HepG2 (cell line): ENCODE measurements around the gene SETD1A. TPM values are rescaled to one million over a fixed set of nuclear protein-coding genes. Genes with fewer than 3 reads are reported as not detected.

Experiments
- FOSL2 ChIP-seq: sonication (generic); formaldehyde crosslinking; IDR thresholded peaks from 2 replicates; pipeline ENCODE4 v1.4.0; 2020; ENCODE audit warnings: missing genetic modification reagents
- GPN1 ChIP-seq: sonication (generic); formaldehyde crosslinking; IDR thresholded peaks from 2 replicates; pipeline ENCODE4 v1.5.1; 2020; ENCODE audit warnings: missing genetic modification reagents, borderline replicate concordance
- HNF1B ChIP-seq: sonication (generic); formaldehyde crosslinking; IDR thresholded peaks from 2 replicates; pipeline ENCODE4 v1.5.1; 2020; ENCODE audit warnings: mild to moderate bottlenecking, moderate library complexity, missing genetic modification reagents
- KDM1A ChIP-seq: IDR thresholded peaks from 2 replicates; pipeline ENCODE4 v1.6.1; 2016; ENCODE audit warnings: missing compliant biosample characterization
- KDM2A ChIP-seq: sonication (generic); formaldehyde crosslinking; IDR thresholded peaks from 2 replicates; pipeline ENCODE4 v1.4.0; 2020; ENCODE audit warnings: low read depth, missing genetic modification reagents, borderline replicate concordance
- MEF2D ChIP-seq: sonication (generic); formaldehyde crosslinking; IDR thresholded peaks from 2 replicates; pipeline ENCODE4 v1.5.1; 2020; ENCODE audit warnings: mild to moderate bottlenecking, missing genetic modification reagents
- MTA3 ChIP-seq: sonication (generic); formaldehyde crosslinking; IDR thresholded peaks from 2 replicates; pipeline ENCODE4 v1.4.0; 2020; ENCODE audit warnings: missing genetic modification reagents
- NFE2L1 ChIP-seq: sonication (generic); formaldehyde crosslinking; IDR thresholded peaks from 2 replicates; pipeline ENCODE4 v1.4.0; 2020; ENCODE audit warnings: missing genetic modification reagents, mild to moderate bottlenecking, borderline replicate concordance
- POLR2A ChIP-seq, 2 experiments: IDR thresholded peaks; 2 replicates each; pipeline ENCODE4 v1.6.1; 2011; ENCODE audit warnings: low read depth in 2 of 2, low read length in 2 of 2, mild to moderate bottlenecking in 1 of 2, moderate library complexity in 1 of 2; ENCODE audit not compliant: insufficient read depth in 1 of 2
- RFX5 ChIP-seq: IDR thresholded peaks from 2 replicates; pipeline ENCODE4 v1.6.1; 2011; ENCODE audit warnings: low read depth, low read length, improper control_type of control experiment
- RORA ChIP-seq: sonication (generic); formaldehyde crosslinking; IDR thresholded peaks from 2 replicates; pipeline ENCODE4 v1.5.0; 2020; ENCODE audit warnings: mild to moderate bottlenecking, missing genetic modification reagents, moderate library complexity
- RXRB ChIP-seq: IDR thresholded peaks from 2 replicates; pipeline ENCODE4 v1.6.1; 2016; ENCODE audit warnings: borderline replicate concordance, missing genetic modification reagents, missing compliant biosample characterization
- SOX6 ChIP-seq, 2 experiments: fragments of 450-650 bp in 1 of 2; sonication (generic) in 1 of 2; formaldehyde crosslinking in 1 of 2; IDR thresholded peaks; 2 replicates each; pipeline versions ENCODE4 v1.4.0 to v1.6.1; 2017 to 2020; ENCODE audit warnings: antibody characterized with exemption in 1 of 2, mild to moderate bottlenecking in 1 of 2, missing genetic modification reagents in 1 of 2
- SP1 ChIP-seq, 2 experiments: fragments of 450-650 bp in 1 of 2; sonication (generic) in 1 of 2; formaldehyde crosslinking in 1 of 2; IDR thresholded peaks; 2 replicates each; pipeline versions ENCODE4 v1.4.0 to v1.6.1; 2016 to 2020; ENCODE audit warnings: missing genetic modification reagents in 1 of 2
- SSRP1 ChIP-seq: IDR thresholded peaks from 2 replicates; pipeline ENCODE4 v1.6.1; 2016; ENCODE audit warnings: control low read depth
- TCF7 ChIP-seq: sonication (generic); IDR thresholded peaks from 2 replicates; pipeline ENCODE4 v1.6.1; 2016; ENCODE audit warnings: antibody characterized with exemption, low read depth
- ZBTB44 ChIP-seq: sonication (generic); formaldehyde crosslinking; IDR thresholded peaks from 2 replicates; pipeline ENCODE4 v1.4.0; 2020; ENCODE audit warnings: missing genetic modification reagents
- ZFP36L2 ChIP-seq: sonication (generic); formaldehyde crosslinking; IDR thresholded peaks from 2 replicates; pipeline ENCODE4 v1.4.0; 2020; ENCODE audit warnings: missing genetic modification reagents
- ZNF160 ChIP-seq: sonication (generic); formaldehyde crosslinking; IDR thresholded peaks from 2 replicates; pipeline ENCODE4 v1.8.0; 2022; ENCODE audit warnings: mild to moderate bottlenecking, inconsistent platforms, missing genetic modification reagents
- ZNF205 ChIP-seq: IDR thresholded peaks from 2 replicates; pipeline ENCODE4 v1.6.1; 2018; ENCODE audit warnings: missing biosample characterization, missing genetic modification reagents
- ZNF256 ChIP-seq: sonication (generic); formaldehyde crosslinking; conservative IDR thresholded peaks from 2 replicates; pipeline ENCODE4 v1.4.0; 2020; ENCODE audit warnings: missing genetic modification reagents
- ZNF766 ChIP-seq: sonication (generic); formaldehyde crosslinking; IDR thresholded peaks from 2 replicates; pipeline ENCODE4 v1.5.0; 2020; ENCODE audit warnings: missing genetic modification reagents, borderline replicate concordance
- polyA plus RNA-seq, 8 experiments: library from polyadenylated mRNA; depleted of rRNA in 3 of 8; stranded (reverse) in 7 of 8; unstranded in 1 of 8; fragments of >200 nt; fragmentation: Illumina TruSeq in 4 of 8; extraction: Trizol in 4 of 8; gene quantifications; 2 replicates each; pipeline versions ENCODE4 v1.2.1 to v1.2.3, GENCODE V29; 2011 to 2016; ENCODE audit warnings: low read depth in 4 of 8, missing spikeins in 1 of 8, mixed read lengths in 1 of 8; ENCODE audit not compliant: insufficient read depth in 1 of 8
- total RNA-seq, 5 experiments: library from RNA; depleted of rRNA; stranded (reverse); fragments of >200 nt; fragmentation: Illumina TruSeq; extraction: Trizol; gene quantifications; 2 replicates each; pipeline ENCODE4 v1.2.3, GENCODE V29; 2016; ENCODE audit warnings: low read depth in 1 of 5
- TF ChIP-seq, protein P1 (sequence below): sonication (generic); formaldehyde crosslinking; IDR thresholded peaks from 2 replicates; pipeline ENCODE4 v1.9.0; 2021; ENCODE audit warnings: missing genetic modification reagents, borderline replicate concordance
- TF ChIP-seq, protein P2 (sequence below): sonication (generic); formaldehyde crosslinking; IDR thresholded peaks from 2 replicates; pipeline ENCODE4 v1.4.0; 2020; ENCODE audit warnings: mild to moderate bottlenecking, missing genetic modification reagents
- TF ChIP-seq, protein P3 (sequence below): sonication (generic); formaldehyde crosslinking; IDR thresholded peaks from 2 replicates; pipeline ENCODE4 v1.9.0; 2021; ENCODE audit warnings: missing genetic modification reagents, mild to moderate bottlenecking, borderline replicate concordance

The SETD1A gene
- total and polyA plus RNA-seq, 2 of the 13 experiments (the other 11 are each of a cell fraction or from before 2014, with no cell fraction given): 3.8 to 5.6 TPM

DNA sequence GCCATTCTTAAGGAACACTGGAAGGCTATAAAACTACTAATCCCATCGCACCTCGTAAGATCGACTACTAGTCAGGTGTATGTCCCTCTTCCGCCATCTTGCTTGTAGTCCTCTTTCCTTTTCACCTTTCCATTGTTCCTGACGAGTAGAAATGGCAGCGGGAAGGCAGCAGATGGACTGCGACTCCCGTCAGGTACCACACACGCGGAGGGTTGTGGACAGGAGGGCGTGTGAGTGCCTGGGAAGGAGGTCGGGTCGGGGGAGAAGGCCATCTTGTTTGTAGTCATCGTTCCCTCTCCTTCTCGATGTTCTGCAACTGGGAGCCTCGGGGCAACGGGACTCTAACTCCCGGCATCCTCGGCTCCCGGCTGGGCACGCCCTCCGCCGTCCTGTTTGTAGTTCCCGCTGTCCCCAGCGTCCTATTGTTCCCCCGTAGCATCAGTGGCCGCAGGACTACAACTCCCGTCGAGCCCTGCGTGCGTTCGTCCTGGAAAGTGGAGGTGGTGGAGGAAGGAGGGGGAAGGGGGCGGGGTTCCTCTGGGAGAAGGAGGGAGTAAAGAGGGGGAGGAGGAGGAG lies 34.5 kb upstream of the SETD1A start (continued):
- TF ChIP-seq POLR2A (IDR thresholded peaks at IDR 0.05; ENCODE audit: insufficient read depth in 1 of 2, low read depth in 2 of 2, low read length in 2 of 2): peak; percentile 66 to 86
- TF ChIP-seq SP1 (IDR thresholded peaks at IDR 0.05): no peak
- peak; percentile 99 for TF ChIP-seq SP1 (CRISPR knock-in tag; IDR thresholded peaks at IDR 0.05)
- TF ChIP-seq HNF1B (CRISPR knock-in tag): peak; percentile 49; the same call in 1 of the 2 replicates
- TF ChIP-seq MEF2D (CRISPR knock-in tag): peak; percentile 39; the same call in 1 of the 2 replicates
- no peak for TF ChIP-seq ZNF205 (CRISPR knock-in tag)
- TF ChIP-seq ZFP36L2 (CRISPR knock-in tag): peak; percentile 35; the same call in 1 of the 2 replicates
- 0 out of 2 replicates have a peak, but pooled peaks have one; percentile 46 for TF ChIP-seq GPN1 (CRISPR knock-in tag)
- TF ChIP-seq RXRB (CRISPR knock-in tag): no peak
- no peak for TF ChIP-seq ZNF256 (CRISPR knock-in tag)
- TF ChIP-seq KDM2A: peak; percentile 92
- TF ChIP-seq SSRP1: peak; percentile 30; the same call in 1 of the 2 replicates
- TF ChIP-seq ZNF160 (CRISPR knock-in tag): no peak
- TF ChIP-seq FOSL2 (CRISPR knock-in tag): peak; percentile 16; the same call in 1 of the 2 replicates
- no peak for TF ChIP-seq NFE2L1 (CRISPR knock-in tag)
- TF ChIP-seq KDM1A (CRISPR knock-in tag): no peak
- 0 out of 2 replicates have a peak, but pooled peaks have one; percentile 61 for TF ChIP-seq ZNF766 (CRISPR knock-in tag)
- TF ChIP-seq, protein P1, sequence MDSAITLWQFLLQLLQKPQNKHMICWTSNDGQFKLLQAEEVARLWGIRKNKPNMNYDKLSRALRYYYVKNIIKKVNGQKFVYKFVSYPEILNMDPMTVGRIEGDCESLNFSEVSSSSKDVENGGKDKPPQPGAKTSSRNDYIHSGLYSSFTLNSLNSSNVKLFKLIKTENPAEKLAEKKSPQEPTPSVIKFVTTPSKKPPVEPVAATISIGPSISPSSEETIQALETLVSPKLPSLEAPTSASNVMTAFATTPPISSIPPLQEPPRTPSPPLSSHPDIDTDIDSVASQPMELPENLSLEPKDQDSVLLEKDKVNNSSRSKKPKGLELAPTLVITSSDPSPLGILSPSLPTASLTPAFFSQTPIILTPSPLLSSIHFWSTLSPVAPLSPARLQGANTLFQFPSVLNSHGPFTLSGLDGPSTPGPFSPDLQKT (CRISPR knock-in tag): no peak
- 0 out of 2 replicates have a peak, but pooled peaks have one; percentile 26 for TF ChIP-seq RFX5
- TF ChIP-seq MTA3 (CRISPR knock-in tag): no peak
- no peak for TF ChIP-seq SOX6 (IDR thresholded peaks at IDR 0.05)
- TF ChIP-seq SOX6 (CRISPR knock-in tag; IDR thresholded peaks at IDR 0.05): no peak; the same call in 1 of the 2 replicates
- no peak for TF ChIP-seq TCF7
- TF ChIP-seq, protein P2, sequence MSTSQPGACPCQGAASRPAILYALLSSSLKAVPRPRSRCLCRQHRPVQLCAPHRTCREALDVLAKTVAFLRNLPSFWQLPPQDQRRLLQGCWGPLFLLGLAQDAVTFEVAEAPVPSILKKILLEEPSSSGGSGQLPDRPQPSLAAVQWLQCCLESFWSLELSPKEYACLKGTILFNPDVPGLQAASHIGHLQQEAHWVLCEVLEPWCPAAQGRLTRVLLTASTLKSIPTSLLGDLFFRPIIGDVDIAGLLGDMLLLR (CRISPR knock-in tag): no peak
- TF ChIP-seq, protein P3, sequence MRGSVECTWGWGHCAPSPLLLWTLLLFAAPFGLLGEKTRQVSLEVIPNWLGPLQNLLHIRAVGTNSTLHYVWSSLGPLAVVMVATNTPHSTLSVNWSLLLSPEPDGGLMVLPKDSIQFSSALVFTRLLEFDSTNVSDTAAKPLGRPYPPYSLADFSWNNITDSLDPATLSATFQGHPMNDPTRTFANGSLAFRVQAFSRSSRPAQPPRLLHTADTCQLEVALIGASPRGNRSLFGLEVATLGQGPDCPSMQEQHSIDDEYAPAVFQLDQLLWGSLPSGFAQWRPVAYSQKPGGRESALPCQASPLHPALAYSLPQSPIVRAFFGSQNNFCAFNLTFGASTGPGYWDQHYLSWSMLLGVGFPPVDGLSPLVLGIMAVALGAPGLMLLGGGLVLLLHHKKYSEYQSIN: no peak
- TF ChIP-seq RORA (CRISPR knock-in tag): no peak
- TF ChIP-seq ZBTB44 (CRISPR knock-in tag): peak; percentile 72; the same call in 1 of the 2 replicates
